Activated CD8-positive, alpha-beta memory T cell treated with anti-CD3 and anti-CD28 coated beads, Interleukin-2, amount 50 U/mL, for 4 hours (primary cell): ENCODE results near the gene MLLT10.
"Not testable (repeated sequence)": the region's sequence is repeated elsewhere in the genome, so short reads cannot be mapped to it uniquely, and the experiment has no call there.

Experiments
- DNase-seq: peaks from one replicate; pipeline ENCODE4 v3.0.0-alpha.2; 2020

MLLT10 gene

GRCh38 chr10:21707498-21707897, 173.5 kb downstream of the MLLT10 start:
- DNase-seq = no peak

GRCh38 chr10:21712975-21713374, 178.9 kb downstream of the MLLT10 start:
- DNase-seq = no peak

GRCh38 chr10:21715531-21716195, 181.6 kb downstream of the MLLT10 start:
- DNase-seq = no peak

GRCh38 chr10:21717437-21718054, 183.5 kb downstream of the MLLT10 start:
- not testable (repeated sequence) for DNase-seq

- no peak for DNase-seq
Measured at GRCh38 chr10:21719502-21719901, 185.5 kb downstream of the MLLT10 start.

- no peak for DNase-seq
Measured at GRCh38 chr10:21720090-21720489, 186.1 kb downstream of the MLLT10 start.

- no peak for DNase-seq
Measured at GRCh38 chr10:21721000-21721665, 187.1 kb downstream of the MLLT10 start.

- no peak for DNase-seq
Measured at GRCh38 chr10:21722209-21722608, 188.2 kb downstream of the MLLT10 start.

- DNase-seq = no peak
Measured at GRCh38 chr10:21724020-21724589, 190.1 kb downstream of the MLLT10 start.

GRCh38 chr10:21724687-21725367, 190.8 kb downstream of the MLLT10 start:
- DNase-seq = peak; percentile 28

GRCh38 chr10:21726601-21727225, 192.7 kb downstream of the MLLT10 start:
- no peak for DNase-seq

- no peak for DNase-seq
Measured at GRCh38 chr10:21727452-21728168, 193.6 kb downstream of the MLLT10 start.

- DNase-seq = no peak
Measured at GRCh38 chr10:21728618-21729017, 194.6 kb downstream of the MLLT10 start.

GRCh38 chr10:21732067-21732772, 198.2 kb downstream of the MLLT10 start:
- DNase-seq = peak; percentile 32

GRCh38 chr10:21733710-21734109, 199.7 kb downstream of the MLLT10 start:
- no peak for DNase-seq

- no peak for DNase-seq
Measured at GRCh38 chr10:21737106-21737505, 203.1 kb downstream of the MLLT10 start.

- no peak for DNase-seq
Measured at GRCh38 chr10:21740989-21741388, 207.0 kb downstream of the MLLT10 start.

- DNase-seq = no peak
Measured at GRCh38 chr10:21742740-21743412, 208.8 kb downstream of the MLLT10 start.

- no peak for DNase-seq
Measured at GRCh38 chr10:21744223-21744622, 210.2 kb downstream of the MLLT10 start.

- DNase-seq = no peak
Measured at GRCh38 chr10:21746118-21746517, 212.1 kb downstream of the MLLT10 start.

- DNase-seq = no peak
Measured at GRCh38 chr10:21747809-21748208, 213.8 kb downstream of the MLLT10 start.
